ENCODE data around the gene HOXA5.

The HOXA5 gene

DNA sequence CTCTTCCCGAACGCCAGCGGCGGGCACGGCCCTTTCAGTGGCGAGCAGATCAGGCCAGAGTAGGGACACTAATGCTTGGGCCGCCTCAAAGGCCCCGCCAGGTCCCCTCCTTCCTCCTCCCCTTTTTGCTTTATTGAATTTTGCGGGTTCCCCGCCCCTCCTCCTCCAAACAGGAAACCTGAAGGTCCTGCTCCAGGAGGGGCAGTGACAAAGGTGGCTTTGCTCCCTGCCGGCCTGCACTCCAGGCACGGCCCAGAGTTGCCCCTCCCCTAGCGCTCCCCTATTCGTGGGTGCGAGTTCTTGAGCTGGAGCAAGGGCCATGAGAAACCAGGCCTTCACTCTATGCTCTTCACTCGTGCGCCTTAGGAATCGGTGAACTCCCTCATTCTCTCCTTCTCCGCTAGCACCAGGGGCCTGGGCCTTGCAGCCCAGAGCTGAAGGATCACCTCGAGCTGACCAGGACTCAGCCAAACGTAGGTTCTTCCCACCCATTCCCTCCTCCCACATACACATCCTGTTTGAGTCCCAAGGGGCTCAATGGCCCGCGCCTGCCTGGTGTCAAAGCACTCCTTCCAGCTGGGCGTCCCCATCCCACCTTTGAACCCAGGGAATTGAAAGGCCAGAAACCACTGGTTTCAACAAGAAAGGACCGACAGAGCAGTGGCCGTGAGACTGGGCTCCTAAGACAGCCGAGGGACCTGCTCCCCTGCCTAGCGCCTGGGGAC lies 4.7 kb upstream of the HOXA5 start:
- no peaks in the 10 kb centered on the region for H3K36me3 ChIP-seq (ENCODE audit: insufficient read depth)
- no peak overlapping the region for H3K4me3 ChIP-seq (IDR thresholded peaks at IDR 0.05; ENCODE audit: insufficient read depth, low read depth, low read length)
- H3K9ac ChIP-seq: no peak overlapping the region
- no peak overlapping the region for H3K4me2 ChIP-seq
- H3K27me3 ChIP-seq (ENCODE audit: insufficient read depth, low read depth): no peaks in the 10 kb centered on the region
- peaks cover 7% of the 10 kb centered on the region for H3K4me1 ChIP-seq (ENCODE audit: low read depth, poor library complexity, severe bottlenecking)
- no peaks in the 10 kb centered on the region for H3K79me2 ChIP-seq (ENCODE audit: insufficient read depth, low read depth)
- TF ChIP-seq, protein P1, sequence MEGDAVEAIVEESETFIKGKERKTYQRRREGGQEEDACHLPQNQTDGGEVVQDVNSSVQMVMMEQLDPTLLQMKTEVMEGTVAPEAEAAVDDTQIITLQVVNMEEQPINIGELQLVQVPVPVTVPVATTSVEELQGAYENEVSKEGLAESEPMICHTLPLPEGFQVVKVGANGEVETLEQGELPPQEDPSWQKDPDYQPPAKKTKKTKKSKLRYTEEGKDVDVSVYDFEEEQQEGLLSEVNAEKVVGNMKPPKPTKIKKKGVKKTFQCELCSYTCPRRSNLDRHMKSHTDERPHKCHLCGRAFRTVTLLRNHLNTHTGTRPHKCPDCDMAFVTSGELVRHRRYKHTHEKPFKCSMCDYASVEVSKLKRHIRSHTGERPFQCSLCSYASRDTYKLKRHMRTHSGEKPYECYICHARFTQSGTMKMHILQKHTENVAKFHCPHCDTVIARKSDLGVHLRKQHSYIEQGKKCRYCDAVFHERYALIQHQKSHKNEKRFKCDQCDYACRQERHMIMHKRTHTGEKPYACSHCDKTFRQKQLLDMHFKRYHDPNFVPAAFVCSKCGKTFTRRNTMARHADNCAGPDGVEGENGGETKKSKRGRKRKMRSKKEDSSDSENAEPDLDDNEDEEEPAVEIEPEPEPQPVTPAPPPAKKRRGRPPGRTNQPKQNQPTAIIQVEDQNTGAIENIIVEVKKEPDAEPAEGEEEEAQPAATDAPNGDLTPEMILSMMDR (conservative IDR thresholded peaks at IDR 0.05; ENCODE audit: low read depth, low read length): no peak
- H3K27ac ChIP-seq: no peak overlapping the region
- no peaks in the 10 kb centered on the region for H4K20me1 ChIP-seq (ENCODE audit: insufficient read depth)
- no peak overlapping the region for H2AFZ ChIP-seq (ENCODE audit: low read depth)

DNA sequence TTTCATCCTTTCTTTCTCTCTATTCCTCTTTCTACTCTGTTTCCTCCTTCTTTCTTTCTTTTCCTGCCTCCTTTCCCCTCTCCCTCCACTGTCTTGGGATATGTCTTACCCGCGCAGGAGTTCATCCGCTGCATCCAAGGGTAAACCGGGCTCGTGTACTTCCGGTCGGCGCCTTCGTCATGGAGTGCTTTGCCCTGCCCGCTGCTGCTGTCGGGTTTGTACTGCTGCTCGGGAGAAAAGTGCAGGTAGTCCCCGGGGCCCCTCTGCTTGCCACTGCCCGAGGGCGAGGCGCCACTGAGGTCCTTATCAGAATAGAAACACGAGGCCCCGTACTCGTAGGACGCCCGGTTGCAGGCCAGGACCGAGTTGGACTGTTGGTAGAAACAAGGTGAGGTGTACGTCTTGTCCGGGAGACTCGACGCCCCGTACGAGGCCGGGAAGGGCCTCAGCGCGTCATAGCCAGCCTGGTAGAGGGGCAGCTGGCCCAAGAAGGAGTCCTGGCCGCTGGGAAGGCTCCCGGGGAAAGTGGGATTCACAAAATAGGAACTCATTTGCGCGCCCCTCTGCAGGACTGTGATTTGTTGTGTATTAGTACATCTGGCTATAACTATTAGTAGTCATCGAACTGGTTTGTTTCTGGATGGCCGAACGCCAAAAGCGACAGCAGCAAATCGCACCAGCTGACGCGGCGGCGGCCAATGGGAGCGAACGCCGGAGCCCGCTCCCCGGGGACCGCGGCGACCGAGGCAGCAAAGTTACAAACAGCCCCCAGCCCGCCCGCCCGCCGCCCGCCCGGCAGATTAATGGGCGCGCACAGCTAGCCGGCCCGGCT lies 3.9 kb upstream of the HOXA5 start, which contains the start of gene HOXA6:
HOXA6 (minus strand) TSS at position 576 of the 832 bp plus-strand sequence; CDS start at position 551, 25 bp downstream.
- no peaks in the 10 kb centered on the region for H3K36me3 ChIP-seq (ENCODE audit: insufficient read depth)
- H3K4me1 ChIP-seq (ENCODE audit: low read depth, poor library complexity, severe bottlenecking): peaks cover 7% of the 10 kb centered on the region
- H2AFZ ChIP-seq (ENCODE audit: low read depth): no peak within 1 kb of the TSS
- no peaks in the 10 kb centered on the region for H4K20me1 ChIP-seq (ENCODE audit: insufficient read depth)
- no peak within 1 kb of the TSS for H3K27ac ChIP-seq
- no peak within 1 kb of the TSS for H3K4me3 ChIP-seq (IDR thresholded peaks at IDR 0.05; ENCODE audit: insufficient read depth, low read depth, low read length)
- H3K27me3 ChIP-seq (ENCODE audit: insufficient read depth, low read depth): no peaks in the 10 kb centered on the region
- H3K79me2 ChIP-seq (ENCODE audit: insufficient read depth, low read depth): no peaks in the 10 kb centered on the region
- TF ChIP-seq, protein P1 (conservative IDR thresholded peaks at IDR 0.05; ENCODE audit: low read depth, low read length): no peak
- H3K9ac ChIP-seq: no peak within 1 kb of the TSS
- H3K4me2 ChIP-seq: no peak within 1 kb of the TSS

DNA sequence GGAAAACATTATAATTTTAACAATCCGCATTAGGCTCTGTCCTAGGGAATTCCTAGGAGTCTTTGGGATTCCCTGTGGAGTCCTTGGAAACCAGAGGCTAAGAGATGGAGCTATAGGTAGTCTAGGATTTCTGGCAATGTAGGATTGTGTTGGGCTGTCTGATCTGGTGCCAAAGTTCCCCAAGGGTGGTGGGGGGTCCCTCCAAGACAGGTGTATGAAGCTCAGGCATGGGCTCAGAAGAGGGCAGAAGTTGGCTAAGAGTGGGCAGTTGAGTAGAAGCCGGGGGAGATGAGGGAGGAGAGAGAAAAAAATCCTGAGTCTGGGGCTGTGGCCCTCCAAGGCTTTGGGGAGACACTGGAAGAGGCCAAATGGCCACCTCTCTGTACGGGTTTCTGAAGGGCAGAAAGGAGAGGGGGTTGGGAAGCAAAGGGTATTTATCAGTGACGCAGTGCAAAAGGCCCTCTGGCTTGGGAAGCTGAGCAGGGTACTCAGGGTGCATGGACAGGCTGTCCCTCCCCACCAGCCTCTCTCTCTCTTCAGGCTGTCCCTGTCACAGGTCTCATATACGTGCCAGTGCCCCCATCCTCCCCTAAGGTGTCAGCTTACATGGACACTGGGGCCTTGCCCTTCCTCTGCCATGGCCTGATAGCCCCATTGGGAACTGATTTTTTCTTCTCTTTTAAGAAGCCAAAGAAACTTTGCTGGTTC lies 3.2 kb upstream of the HOXA5 start:
- H3K9ac ChIP-seq: no peak overlapping the region
- H3K4me3 ChIP-seq (IDR thresholded peaks at IDR 0.05; ENCODE audit: insufficient read depth, low read depth, low read length): no peak overlapping the region
- no peaks in the 10 kb centered on the region for H3K27me3 ChIP-seq (ENCODE audit: insufficient read depth, low read depth)
- TF ChIP-seq, protein P1 (conservative IDR thresholded peaks at IDR 0.05; ENCODE audit: low read depth, low read length): no peak
- H3K36me3 ChIP-seq (ENCODE audit: insufficient read depth): no peaks in the 10 kb centered on the region
- no peak overlapping the region for H3K27ac ChIP-seq
- H3K4me2 ChIP-seq: no peak overlapping the region
- no peak overlapping the region for H2AFZ ChIP-seq (ENCODE audit: low read depth)
- H3K79me2 ChIP-seq (ENCODE audit: insufficient read depth, low read depth): no peaks in the 10 kb centered on the region
- no peaks in the 10 kb centered on the region for H4K20me1 ChIP-seq (ENCODE audit: insufficient read depth)
- peaks cover 7% of the 10 kb centered on the region for H3K4me1 ChIP-seq (ENCODE audit: low read depth, poor library complexity, severe bottlenecking)

DNA sequence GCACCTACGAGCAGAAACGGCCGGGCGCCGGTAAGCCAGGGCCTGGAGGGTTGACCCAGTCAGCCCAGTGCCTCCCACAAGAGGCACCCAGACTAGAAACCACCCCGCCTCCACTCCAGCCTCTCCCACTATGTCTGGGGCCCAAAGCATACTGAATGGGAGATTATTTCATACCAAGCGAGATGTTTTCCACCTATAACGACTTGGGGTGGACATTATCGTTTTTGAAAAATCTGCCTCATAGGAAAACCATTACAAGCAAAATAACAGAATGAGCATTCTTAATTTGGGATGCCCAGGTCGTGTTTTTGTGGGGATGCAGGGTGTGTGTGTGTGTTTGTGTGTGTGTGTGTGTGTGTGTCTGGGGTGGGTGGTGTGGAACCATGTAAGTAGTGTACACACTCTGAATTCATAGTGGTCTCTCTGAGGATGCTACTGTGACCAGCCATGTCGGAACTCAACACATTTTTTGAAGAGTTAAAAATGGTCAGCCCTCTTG lies 2.5 kb upstream of the HOXA5 start:
- Histone ChIP-seq H2AFZ (ENCODE audit: low read depth) (no peak overlapping the region), H3K4me2 (no peak overlapping the region), H3K27me3 (ENCODE audit: insufficient read depth, low read depth) (no peaks in the 10 kb centered on the region), H3K36me3 (ENCODE audit: insufficient read depth) (no peaks in the 10 kb centered on the region), H4K20me1 (ENCODE audit: insufficient read depth) (no peaks in the 10 kb centered on the region), H3K9ac (no peak overlapping the region), H3K79me2 (ENCODE audit: insufficient read depth, low read depth) (no peaks in the 10 kb centered on the region), H3K4me1 (ENCODE audit: low read depth, poor library complexity, severe bottlenecking) (peaks cover 7% of the 10 kb centered on the region), H3K4me3 (IDR thresholded peaks at IDR 0.05; ENCODE audit: insufficient read depth, low read depth, low read length) (no peak overlapping the region), H3K27ac (no peak overlapping the region)
- TF ChIP-seq, protein P1 (conservative IDR thresholded peaks at IDR 0.05; ENCODE audit: low read depth, low read length): no peak

Data from KMS-11 (cell line).